HepG2 (cell line): ENCODE measurements around the gene BATF.

ENCODE experiments used
- CTCF ChIP-seq: sonication (generic); formaldehyde crosslinking; IDR thresholded peaks from 2 replicates; pipeline ENCODE4 v1.5.0; 2020; ENCODE audit warnings: mild to moderate bottlenecking, missing genetic modification reagents, moderate library complexity
- EP300 ChIP-seq, 3 experiments: sonication (generic) in 1 of 3; formaldehyde crosslinking in 1 of 3; IDR thresholded peaks; 2 replicates each; pipeline versions ENCODE4 v1.5.1 to v1.6.1; 2011 to 2020; ENCODE audit warnings: low read depth in 2 of 3, low read length in 2 of 3, borderline replicate concordance in 1 of 3, improper control_type of control experiment in 1 of 3, mild to moderate bottlenecking in 1 of 3, missing genetic modification reagents in 1 of 3, moderate library complexity in 1 of 3
- MAZ ChIP-seq, 2 experiments: sonication (generic) in 1 of 2; formaldehyde crosslinking in 1 of 2; IDR thresholded peaks; 2 replicates each; pipeline versions ENCODE4 v1.5.0 to v1.6.1; 2012 to 2020; ENCODE audit warnings: low read depth in 2 of 2, mild to moderate bottlenecking in 2 of 2, borderline replicate concordance in 1 of 2, improper control_type of control experiment in 1 of 2, low read length in 1 of 2, missing genetic modification reagents in 1 of 2, moderate library complexity in 1 of 2
- MLX ChIP-seq: IDR thresholded peaks from 2 replicates; pipeline ENCODE4 v1.6.1; 2016
- NFE2L1 ChIP-seq: sonication (generic); formaldehyde crosslinking; IDR thresholded peaks from 2 replicates; pipeline ENCODE4 v1.4.0; 2020; ENCODE audit warnings: missing genetic modification reagents, mild to moderate bottlenecking, borderline replicate concordance
- POLR2A ChIP-seq, 2 experiments: IDR thresholded peaks; 2 replicates each; pipeline ENCODE4 v1.6.1; 2011; ENCODE audit warnings: low read depth in 2 of 2, low read length in 2 of 2, mild to moderate bottlenecking in 1 of 2, moderate library complexity in 1 of 2; ENCODE audit not compliant: insufficient read depth in 1 of 2
- POLR2AphosphoS5 ChIP-seq: IDR thresholded peaks from 2 replicates; pipeline ENCODE4 v1.6.1; 2012; ENCODE audit warnings: low read depth, low read length
- ZFP1 ChIP-seq: IDR thresholded peaks from 2 replicates; pipeline ENCODE4 v1.6.1; 2016
- ZFYVE20 ChIP-seq: sonication (generic); formaldehyde crosslinking; IDR thresholded peaks from 2 replicates; pipeline ENCODE4 v1.8.0; 2023; ENCODE audit warnings: low read depth, mild to moderate bottlenecking, moderate library complexity, missing genetic modification reagents, borderline replicate concordance
- ZNF318 ChIP-seq: sonication (generic); formaldehyde crosslinking; IDR thresholded peaks from 2 replicates; pipeline ENCODE4 v1.4.0; 2020; ENCODE audit warnings: mild to moderate bottlenecking, missing genetic modification reagents
- ZNF335 ChIP-seq: sonication (generic); formaldehyde crosslinking; IDR thresholded peaks from 2 replicates; pipeline ENCODE4 v1.4.0; 2020; ENCODE audit warnings: missing genetic modification reagents
- ZSCAN21 ChIP-seq: sonication (generic); formaldehyde crosslinking; IDR thresholded peaks from 2 replicates; pipeline ENCODE4 v1.8.0; 2022; ENCODE audit warnings: mild to moderate bottlenecking, missing genetic modification reagents, moderate library complexity, borderline replicate concordance

GRCh38 chr14:75535164-75535898, 13.1 kb downstream of the BATF start:
- TF ChIP-seq POLR2A (IDR thresholded peaks at IDR 0.05; ENCODE audit: insufficient read depth in 1 of 2, low read depth in 2 of 2, low read length in 2 of 2) = no peak
- TF ChIP-seq CTCF (CRISPR knock-in tag) = no peak
- TF ChIP-seq NFE2L1 (CRISPR knock-in tag) = no peak
- TF ChIP-seq POLR2AphosphoS5 = no peak
- TF ChIP-seq ZFYVE20 = no peak
- TF ChIP-seq ZSCAN21 = no peak
- TF ChIP-seq MAZ (IDR thresholded peaks at IDR 0.05; ENCODE audit: borderline replicate concordance, low read depth, low read length) = no peak
- no peak for TF ChIP-seq MAZ (CRISPR knock-in tag; IDR thresholded peaks at IDR 0.05; ENCODE audit: low read depth)
- no peak for TF ChIP-seq EP300 (IDR thresholded peaks at IDR 0.05; ENCODE audit: low read depth in 2 of 2, low read length in 2 of 2)
- no peak for TF ChIP-seq EP300 (CRISPR knock-in tag; IDR thresholded peaks at IDR 0.05; ENCODE audit: borderline replicate concordance)
- TF ChIP-seq ZFP1 (CRISPR knock-in tag) = no peak
- TF ChIP-seq MLX (CRISPR knock-in tag) = no peak
- no peak for TF ChIP-seq ZNF318 (CRISPR knock-in tag)
- no peak for TF ChIP-seq ZNF335 (CRISPR knock-in tag)
